ENCODE measurements around the gene GREB1L.

Gene GREB1L

DNA sequence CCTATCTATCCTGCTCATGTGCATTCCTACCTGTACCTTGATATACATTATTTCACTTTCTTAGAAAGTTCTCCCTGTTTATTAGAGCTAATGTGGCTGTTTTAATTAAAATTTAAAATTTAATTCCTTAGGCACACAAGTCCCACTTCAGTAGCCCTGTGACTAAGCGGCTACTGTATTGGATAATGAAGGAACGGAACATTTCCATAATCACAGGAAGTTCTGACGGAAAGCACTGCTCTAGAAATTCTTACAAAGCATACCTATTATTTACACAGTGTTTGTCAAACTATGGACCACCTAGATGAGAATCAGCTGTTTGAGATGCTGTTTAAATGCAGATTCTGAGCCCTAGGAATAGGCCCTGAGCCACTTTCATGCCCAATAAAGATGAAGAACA is 13.2 kb downstream of the GREB1L start:
- Histone ChIP-seq H3K27ac (ENCODE audit: low read length) (no peak overlapping the region), H3K36me3 (replicated peaks; ENCODE audit: low read depth, low read length) (no peaks in the 10 kb centered on the region), H3K9ac (ENCODE audit: low read length) (no peak overlapping the region), H3K9me3 (ENCODE audit: insufficient read depth, low read length) (no peaks in the 10 kb centered on the region), H4K20me1 (ENCODE audit: insufficient read depth, low read length) (no peaks in the 10 kb centered on the region), H2AFZ (ENCODE audit: low read depth, low read length) (no peak overlapping the region), H3K27me3 (ENCODE audit: low read depth, low read length) (no peaks in the 10 kb centered on the region), H3K4me2 (ENCODE audit: low read length) (no peak overlapping the region), H3K4me3 (ENCODE audit: low read length) (no peak overlapping the region), H3K79me2 (ENCODE audit: low read length) (no peaks in the 10 kb centered on the region), H3K4me1 (ENCODE audit: low read length) (no peaks in the 10 kb centered on the region)
- no peak for TF ChIP-seq EZH2phosphoT487 (IDR thresholded peaks at IDR 0.05; ENCODE audit: low read depth)
- TF ChIP-seq, protein P1, sequence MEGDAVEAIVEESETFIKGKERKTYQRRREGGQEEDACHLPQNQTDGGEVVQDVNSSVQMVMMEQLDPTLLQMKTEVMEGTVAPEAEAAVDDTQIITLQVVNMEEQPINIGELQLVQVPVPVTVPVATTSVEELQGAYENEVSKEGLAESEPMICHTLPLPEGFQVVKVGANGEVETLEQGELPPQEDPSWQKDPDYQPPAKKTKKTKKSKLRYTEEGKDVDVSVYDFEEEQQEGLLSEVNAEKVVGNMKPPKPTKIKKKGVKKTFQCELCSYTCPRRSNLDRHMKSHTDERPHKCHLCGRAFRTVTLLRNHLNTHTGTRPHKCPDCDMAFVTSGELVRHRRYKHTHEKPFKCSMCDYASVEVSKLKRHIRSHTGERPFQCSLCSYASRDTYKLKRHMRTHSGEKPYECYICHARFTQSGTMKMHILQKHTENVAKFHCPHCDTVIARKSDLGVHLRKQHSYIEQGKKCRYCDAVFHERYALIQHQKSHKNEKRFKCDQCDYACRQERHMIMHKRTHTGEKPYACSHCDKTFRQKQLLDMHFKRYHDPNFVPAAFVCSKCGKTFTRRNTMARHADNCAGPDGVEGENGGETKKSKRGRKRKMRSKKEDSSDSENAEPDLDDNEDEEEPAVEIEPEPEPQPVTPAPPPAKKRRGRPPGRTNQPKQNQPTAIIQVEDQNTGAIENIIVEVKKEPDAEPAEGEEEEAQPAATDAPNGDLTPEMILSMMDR (IDR thresholded peaks at IDR 0.05; ENCODE audit: low read depth, low read length) = no peak

DNA sequence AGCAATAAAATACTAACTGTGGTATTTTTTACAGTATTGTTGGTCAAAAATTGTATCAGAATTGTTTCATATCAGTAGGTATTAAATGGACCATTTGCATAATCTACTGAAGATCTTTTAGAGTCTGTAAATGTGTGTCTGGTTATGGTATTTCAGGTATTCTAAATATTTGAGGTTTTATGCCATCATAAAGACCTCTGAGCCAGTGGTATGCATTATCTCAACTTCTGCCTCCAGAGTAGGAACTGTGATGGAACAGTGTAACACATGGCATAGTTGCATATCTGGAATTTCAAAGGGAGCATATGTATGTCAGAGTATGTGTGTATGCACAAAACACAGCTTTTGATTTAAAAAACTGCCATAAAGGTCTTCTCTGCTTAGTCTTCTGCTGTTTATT is 15.4 kb downstream of the GREB1L start:
- no peak overlapping the region for H3K9ac ChIP-seq (ENCODE audit: low read length)
- no peaks in the 10 kb centered on the region for H3K4me1 ChIP-seq (ENCODE audit: low read length)
- H3K4me3 ChIP-seq (ENCODE audit: low read length) = no peak overlapping the region
- TF ChIP-seq, protein P1 (IDR thresholded peaks at IDR 0.05; ENCODE audit: low read depth, low read length) = no peak
- no peak for TF ChIP-seq EZH2phosphoT487 (IDR thresholded peaks at IDR 0.05; ENCODE audit: low read depth)
- no peak overlapping the region for H3K4me2 ChIP-seq (ENCODE audit: low read length)
- no peaks in the 10 kb centered on the region for H3K79me2 ChIP-seq (ENCODE audit: low read length)
- H3K27me3 ChIP-seq (ENCODE audit: low read depth, low read length) = no peaks in the 10 kb centered on the region
- H4K20me1 ChIP-seq (ENCODE audit: insufficient read depth, low read length) = no peaks in the 10 kb centered on the region
- no peak overlapping the region for H2AFZ ChIP-seq (ENCODE audit: low read depth, low read length)
- no peaks in the 10 kb centered on the region for H3K9me3 ChIP-seq (ENCODE audit: insufficient read depth, low read length)
- H3K27ac ChIP-seq (ENCODE audit: low read length) = no peak overlapping the region
- no peaks in the 10 kb centered on the region for H3K36me3 ChIP-seq (replicated peaks; ENCODE audit: low read depth, low read length)

DNA sequence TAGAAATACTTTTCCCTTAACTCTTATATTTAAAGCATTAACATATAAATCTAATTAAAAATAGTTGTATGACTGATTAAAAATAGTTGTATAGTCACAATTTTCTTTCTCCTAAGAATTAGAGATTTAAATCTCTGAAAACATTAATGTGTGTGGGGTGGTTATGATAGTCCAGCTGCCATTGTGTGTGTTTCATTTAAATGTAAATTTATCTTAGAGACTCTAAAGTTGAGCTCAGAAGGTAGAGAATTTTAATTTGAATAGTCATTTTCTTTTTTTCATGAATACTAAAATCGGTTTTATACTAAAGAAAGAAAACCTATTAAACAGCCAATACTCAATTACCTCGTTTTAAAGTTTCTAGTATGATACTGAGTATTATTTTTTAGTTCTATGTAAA is 18.6 kb downstream of the GREB1L start:
- Histone ChIP-seq H3K36me3 (replicated peaks; ENCODE audit: low read depth, low read length) (no peaks in the 10 kb centered on the region), H4K20me1 (ENCODE audit: insufficient read depth, low read length) (no peaks in the 10 kb centered on the region), H3K79me2 (ENCODE audit: low read length) (no peaks in the 10 kb centered on the region), H3K27me3 (ENCODE audit: low read depth, low read length) (no peaks in the 10 kb centered on the region), H3K4me3 (ENCODE audit: low read length) (no peak overlapping the region), H2AFZ (ENCODE audit: low read depth, low read length) (no peak overlapping the region), H3K4me1 (ENCODE audit: low read length) (no peaks in the 10 kb centered on the region), H3K9me3 (ENCODE audit: insufficient read depth, low read length) (no peaks in the 10 kb centered on the region), H3K27ac (ENCODE audit: low read length) (no peak overlapping the region), H3K4me2 (ENCODE audit: low read length) (no peak overlapping the region), H3K9ac (ENCODE audit: low read length) (no peak overlapping the region)
- TF ChIP-seq, protein P1 (IDR thresholded peaks at IDR 0.05; ENCODE audit: low read depth, low read length) = no peak
- TF ChIP-seq EZH2phosphoT487 (IDR thresholded peaks at IDR 0.05; ENCODE audit: low read depth) = no peak

DNA sequence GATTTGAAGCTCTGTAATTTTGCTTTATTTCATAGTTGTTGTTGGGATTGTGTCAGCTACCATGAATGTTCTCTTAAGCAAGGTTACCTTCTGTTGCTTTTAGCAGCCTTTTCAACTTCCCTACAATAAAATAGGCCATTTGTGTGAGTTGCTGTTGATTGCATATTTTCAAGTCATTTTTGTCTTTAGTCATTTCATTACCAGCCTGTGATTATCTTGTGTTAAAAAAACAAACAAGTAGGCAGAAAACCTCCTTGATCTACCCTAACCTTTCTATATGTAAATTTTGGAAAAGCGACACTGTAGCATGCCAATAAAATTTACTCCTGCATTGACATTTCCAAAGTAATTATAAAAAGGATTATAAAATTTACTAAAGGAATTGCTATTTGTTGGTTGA is 19.3 kb downstream of the GREB1L start:
- Histone ChIP-seq H2AFZ (ENCODE audit: low read depth, low read length) (no peak overlapping the region), H3K36me3 (replicated peaks; ENCODE audit: low read depth, low read length) (no peaks in the 10 kb centered on the region), H3K4me2 (ENCODE audit: low read length) (no peak overlapping the region), H3K4me1 (ENCODE audit: low read length) (no peaks in the 10 kb centered on the region), H3K27me3 (ENCODE audit: low read depth, low read length) (no peaks in the 10 kb centered on the region), H3K9ac (ENCODE audit: low read length) (no peak overlapping the region), H4K20me1 (ENCODE audit: insufficient read depth, low read length) (no peaks in the 10 kb centered on the region), H3K79me2 (ENCODE audit: low read length) (no peaks in the 10 kb centered on the region), H3K4me3 (ENCODE audit: low read length) (no peak overlapping the region), H3K9me3 (ENCODE audit: insufficient read depth, low read length) (no peaks in the 10 kb centered on the region), H3K27ac (ENCODE audit: low read length) (no peak overlapping the region)
- no peak for TF ChIP-seq EZH2phosphoT487 (IDR thresholded peaks at IDR 0.05; ENCODE audit: low read depth)
- TF ChIP-seq, protein P1 (IDR thresholded peaks at IDR 0.05; ENCODE audit: low read depth, low read length) = no peak

All from OCI-LY3 (cell line).